CD4-positive, alpha-beta T cell treated with Interleukin-17A for 1 hour (primary cell): ENCODE measurements around the gene PDCL2.
"Not testable (repeated sequence)": the region's sequence is repeated elsewhere in the genome, so short reads cannot be mapped to it uniquely, and the experiment has no call there.

Source experiments
- DNase-seq: peaks from one replicate; pipeline ENCODE4 v3.0.0-alpha.2; 2020

PDCL2 gene

GRCh38 chr4:55592014-55592413 is at the start of gene PDCL2:
TSS of gene PDCL2 (minus strand) at chr4:55592245. CDS start at chr4:55592109, 136 bp downstream.
- DNase-seq, result no peak

- no peak for DNase-seq
Observed at GRCh38 chr4:55637272-55637820, 45.3 kb upstream of the PDCL2 start.

- no peak for DNase-seq
Observed at GRCh38 chr4:55636656-55636999, 44.6 kb upstream of the PDCL2 start.

GRCh38 chr4:55635741-55636655 is 44.0 kb upstream of the PDCL2 start, which contains the start of gene NMU:
TSS of gene NMU (minus strand) at chr4:55636298. CDS start at chr4:55636192, 106 bp downstream.
- DNase-seq, result peak; percentile 10

- DNase-seq, result no peak
Observed at GRCh38 chr4:55635282-55635681, 43.2 kb upstream of the PDCL2 start.

- DNase-seq, result no peak
Observed at GRCh38 chr4:55634417-55635128, 42.5 kb upstream of the PDCL2 start.

GRCh38 chr4:55633903-55634302 is 41.9 kb upstream of the PDCL2 start:
- no peak for DNase-seq

- no peak for DNase-seq
Observed at GRCh38 chr4:55625835-55626234, 33.8 kb upstream of the PDCL2 start.

- DNase-seq, result not testable (repeated sequence)
Observed at GRCh38 chr4:55624063-55624462, 32.0 kb upstream of the PDCL2 start.

- DNase-seq, result no peak
Observed at GRCh38 chr4:55618546-55619143, 26.6 kb upstream of the PDCL2 start.

- no peak for DNase-seq
Observed at GRCh38 chr4:55617587-55618197, 25.6 kb upstream of the PDCL2 start.

- DNase-seq, result no peak
Observed at GRCh38 chr4:55615008-55615407, 23.0 kb upstream of the PDCL2 start.

GRCh38 chr4:55613621-55614020 is 21.6 kb upstream of the PDCL2 start:
- no peak for DNase-seq

- no peak for DNase-seq
Observed at GRCh38 chr4:55612341-55612740, 20.3 kb upstream of the PDCL2 start.

- DNase-seq, result no peak
Observed at GRCh38 chr4:55611358-55612059, 19.5 kb upstream of the PDCL2 start.

GRCh38 chr4:55610381-55610780 is 18.3 kb upstream of the PDCL2 start:
- DNase-seq, result no peak

- DNase-seq, result no peak
Observed at GRCh38 chr4:55609393-55609866, 17.4 kb upstream of the PDCL2 start.

- no peak for DNase-seq
Observed at GRCh38 chr4:55608591-55608990, 16.5 kb upstream of the PDCL2 start.

- DNase-seq, result no peak
Observed at GRCh38 chr4:55604996-55605395, 13.0 kb upstream of the PDCL2 start.

- DNase-seq, result no peak
Observed at GRCh38 chr4:55600640-55601039, 8.6 kb upstream of the PDCL2 start.

- DNase-seq, result no peak
Observed at GRCh38 chr4:55598641-55599040, 6.6 kb upstream of the PDCL2 start.

- DNase-seq, result no peak
Observed at GRCh38 chr4:55588160-55588559, 3.9 kb downstream of the PDCL2 start.
